Measurements from ENCODE around the gene ATP6V1E1.

The ATP6V1E1 gene

GRCh38 chr22:17559188-17559587, 69.4 kb downstream of the ATP6V1E1 start:
- Histone ChIP-seq H3K36me3 (ENCODE audit: control insufficient read depth, insufficient read depth, low read length) (peaks cover 44% of the 10 kb centered on the region), H3K4me3 (ENCODE audit: low read depth, low read length) (no peak overlapping the region), H3K27me3 (ENCODE audit: control insufficient read depth, insufficient read depth, low read length) (no peaks in the 10 kb centered on the region), H3K9ac (ENCODE audit: low read depth, low read length) (no peak overlapping the region), H3K4me1 (ENCODE audit: control insufficient read depth, insufficient read depth, low read length) (peaks cover 17% of the 10 kb centered on the region), H3K9me3 (ENCODE audit: control insufficient read depth, insufficient read depth, low read length) (no peaks in the 10 kb centered on the region)

GRCh38 chr22:17554814-17555213, 73.7 kb downstream of the ATP6V1E1 start:
- H3K9ac ChIP-seq (ENCODE audit: low read depth, low read length), result no peak overlapping the region
- H3K4me3 ChIP-seq (ENCODE audit: low read depth, low read length), result no peak overlapping the region
- peaks cover 72% of the 10 kb centered on the region for H3K36me3 ChIP-seq (ENCODE audit: control insufficient read depth, insufficient read depth, low read length)
- H3K9me3 ChIP-seq (ENCODE audit: control insufficient read depth, insufficient read depth, low read length), result no peaks in the 10 kb centered on the region
- H3K4me1 ChIP-seq (ENCODE audit: control insufficient read depth, insufficient read depth, low read length), result no peaks in the 10 kb centered on the region
- no peaks in the 10 kb centered on the region for H3K27me3 ChIP-seq (ENCODE audit: control insufficient read depth, insufficient read depth, low read length)

- Histone ChIP-seq H3K4me3 (ENCODE audit: low read depth, low read length) (no peak overlapping the region), H3K27me3 (ENCODE audit: control insufficient read depth, insufficient read depth, low read length) (no peaks in the 10 kb centered on the region), H3K4me1 (ENCODE audit: control insufficient read depth, insufficient read depth, low read length) (no peaks in the 10 kb centered on the region), H3K9ac (ENCODE audit: low read depth, low read length) (no peak overlapping the region), H3K36me3 (ENCODE audit: control insufficient read depth, insufficient read depth, low read length) (peaks cover 78% of the 10 kb centered on the region), H3K9me3 (ENCODE audit: control insufficient read depth, insufficient read depth, low read length) (no peaks in the 10 kb centered on the region)
Observed at GRCh38 chr22:17552737-17553136, 75.8 kb downstream of the ATP6V1E1 start.

DNA sequence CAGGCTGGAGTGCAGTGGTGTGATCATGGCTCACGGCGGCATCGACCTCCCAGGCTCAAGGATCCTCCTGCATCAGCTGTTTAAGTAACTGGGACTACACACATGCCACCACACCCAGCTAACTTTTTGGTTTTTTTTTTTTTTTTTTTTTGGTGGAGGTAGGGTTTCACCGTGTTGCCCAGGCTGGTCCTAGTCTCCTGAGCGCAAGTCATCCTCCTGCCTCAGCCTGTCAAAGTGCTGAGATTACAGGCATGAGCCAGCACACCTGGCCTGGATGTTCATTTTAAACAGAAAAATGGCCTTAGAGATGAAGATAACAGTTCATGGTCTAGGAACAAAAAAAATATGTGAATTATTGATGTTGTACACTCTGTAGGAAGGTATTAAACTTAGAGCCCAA, 78.9 kb downstream of the ATP6V1E1 start:
- Histone ChIP-seq H3K36me3 (ENCODE audit: control insufficient read depth, insufficient read depth, low read length) (peaks cover 60% of the 10 kb centered on the region), H3K4me1 (ENCODE audit: control insufficient read depth, insufficient read depth, low read length) (no peaks in the 10 kb centered on the region), H3K9ac (ENCODE audit: low read depth, low read length) (no peak overlapping the region), H3K9me3 (ENCODE audit: control insufficient read depth, insufficient read depth, low read length) (no peaks in the 10 kb centered on the region), H3K27me3 (ENCODE audit: control insufficient read depth, insufficient read depth, low read length) (no peaks in the 10 kb centered on the region), H3K4me3 (ENCODE audit: low read depth, low read length) (no peak overlapping the region)

- no peaks in the 10 kb centered on the region for H3K4me1 ChIP-seq (ENCODE audit: control insufficient read depth, insufficient read depth, low read length)
- H3K9me3 ChIP-seq (ENCODE audit: control insufficient read depth, insufficient read depth, low read length), result no peaks in the 10 kb centered on the region
- no peaks in the 10 kb centered on the region for H3K27me3 ChIP-seq (ENCODE audit: control insufficient read depth, insufficient read depth, low read length)
- peaks cover 55% of the 10 kb centered on the region for H3K36me3 ChIP-seq (ENCODE audit: control insufficient read depth, insufficient read depth, low read length)
- H3K4me3 ChIP-seq (ENCODE audit: low read depth, low read length), result no peak overlapping the region
- H3K9ac ChIP-seq (ENCODE audit: low read depth, low read length), result no peak overlapping the region
Observed at GRCh38 chr22:17549183-17549582, 79.4 kb downstream of the ATP6V1E1 start.

- Histone ChIP-seq H3K4me1 (ENCODE audit: control insufficient read depth, insufficient read depth, low read length) (no peaks in the 10 kb centered on the region), H3K27me3 (ENCODE audit: control insufficient read depth, insufficient read depth, low read length) (no peaks in the 10 kb centered on the region), H3K9me3 (ENCODE audit: control insufficient read depth, insufficient read depth, low read length) (no peaks in the 10 kb centered on the region), H3K4me3 (ENCODE audit: low read depth, low read length) (no peak overlapping the region), H3K9ac (ENCODE audit: low read depth, low read length) (no peak overlapping the region), H3K36me3 (ENCODE audit: control insufficient read depth, insufficient read depth, low read length) (peaks cover 58% of the 10 kb centered on the region)
Observed at GRCh38 chr22:17548756-17549035, 79.9 kb downstream of the ATP6V1E1 start.

DNA sequence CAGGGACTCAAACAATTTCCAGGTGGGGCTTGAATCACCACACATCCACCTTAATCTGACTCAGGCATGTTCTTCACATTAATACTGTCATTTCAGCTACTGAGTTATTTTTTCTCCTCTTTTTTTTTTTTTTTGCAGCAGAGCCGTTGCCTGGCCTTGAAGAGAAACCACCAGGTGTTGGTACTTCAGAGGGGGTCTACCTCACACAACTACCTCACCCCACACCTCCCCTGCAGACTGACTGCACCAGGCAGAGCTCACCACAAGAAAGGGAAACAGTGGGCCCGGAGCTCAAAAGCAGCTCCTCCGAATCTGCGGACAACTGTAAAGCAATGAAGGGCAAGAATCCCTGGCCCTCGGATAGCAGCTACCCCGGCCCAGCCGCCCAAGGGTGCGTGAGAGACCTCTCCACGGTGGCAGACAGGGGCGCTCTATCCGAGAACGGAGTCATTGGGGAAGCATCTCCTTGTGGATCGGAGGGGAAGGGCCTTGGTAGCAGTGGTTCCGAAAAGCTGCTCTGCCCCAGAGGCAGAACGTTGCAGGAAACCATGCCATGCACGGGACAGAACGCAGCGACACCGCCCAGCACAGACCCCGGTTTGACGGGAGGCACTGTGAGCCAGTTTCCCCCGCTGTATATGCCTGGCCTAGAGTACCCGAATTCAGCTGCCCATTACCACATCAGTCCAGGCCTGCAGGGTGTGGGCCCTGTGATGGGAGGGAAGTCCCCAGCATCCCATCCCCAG, 80.4 kb downstream of the ATP6V1E1 start:
- Histone ChIP-seq H3K9ac (ENCODE audit: low read depth, low read length) (no peak overlapping the region), H3K4me3 (ENCODE audit: low read depth, low read length) (no peak overlapping the region), H3K4me1 (ENCODE audit: control insufficient read depth, insufficient read depth, low read length) (no peaks in the 10 kb centered on the region), H3K9me3 (ENCODE audit: control insufficient read depth, insufficient read depth, low read length) (no peaks in the 10 kb centered on the region), H3K27me3 (ENCODE audit: control insufficient read depth, insufficient read depth, low read length) (no peaks in the 10 kb centered on the region), H3K36me3 (ENCODE audit: control insufficient read depth, insufficient read depth, low read length) (peaks cover 59% of the 10 kb centered on the region)

GRCh38 chr22:17542452-17542851, 86.1 kb downstream of the ATP6V1E1 start:
- H3K9ac ChIP-seq (ENCODE audit: low read depth, low read length), result no peak overlapping the region
- H3K9me3 ChIP-seq (ENCODE audit: control insufficient read depth, insufficient read depth, low read length), result no peaks in the 10 kb centered on the region
- H3K36me3 ChIP-seq (ENCODE audit: control insufficient read depth, insufficient read depth, low read length), result peaks cover 54% of the 10 kb centered on the region
- no peak overlapping the region for H3K4me3 ChIP-seq (ENCODE audit: low read depth, low read length)
- no peaks in the 10 kb centered on the region for H3K27me3 ChIP-seq (ENCODE audit: control insufficient read depth, insufficient read depth, low read length)
- no peaks in the 10 kb centered on the region for H3K4me1 ChIP-seq (ENCODE audit: control insufficient read depth, insufficient read depth, low read length)

Data from iPS-15b (cell line).